ENCODE data around the gene MATR3.

DNA sequence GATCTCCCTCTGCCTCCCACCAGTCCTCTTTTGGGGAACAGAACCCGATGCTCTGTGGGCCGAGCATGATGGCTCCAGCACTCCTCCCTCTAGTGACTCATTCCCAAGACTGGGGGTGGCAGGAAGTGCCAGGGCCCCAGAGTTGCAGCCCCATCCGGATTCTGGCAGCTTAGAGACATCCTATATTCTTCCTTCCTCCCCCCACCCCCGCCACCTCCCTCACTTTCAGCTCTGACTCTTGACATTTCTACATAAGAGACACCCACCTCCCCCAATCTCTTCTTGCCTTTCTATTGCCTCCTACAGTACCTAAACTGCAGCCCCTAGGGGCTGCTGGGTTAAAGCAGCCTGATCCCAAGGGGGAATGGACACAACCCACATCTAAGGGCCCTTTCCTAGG lies 47.1 kb upstream of the MATR3 start:
- no peak for TF ChIP-seq GATA3 (IDR thresholded peaks at IDR 0.05; ENCODE audit: low read depth, low read length)
- no peak for TF ChIP-seq GATA2 (IDR thresholded peaks at IDR 0.05; ENCODE audit: low read depth, low read length)
